Lower leg skin (tissue), 3 donors: Measurements from ENCODE around the gene JPH2.

Experiments used
- CTCF ChIP-seq, 3 donors: fragments of 450-650 bp; IDR thresholded peaks; one replicate each; pipeline ENCODE4 v1.5.1; 2016; ENCODE audit warnings: antibody characterized with exemption in 3 of 3, mild to moderate bottlenecking in 3 of 3, moderate library complexity in 2 of 3
- POLR2A ChIP-seq, 2 donors: fragments of 450-650 bp; IDR thresholded peaks; one replicate each; pipeline ENCODE4 v1.6.1; 2016 to 2017; ENCODE audit warnings: antibody characterized with exemption in 2 of 2, mild to moderate bottlenecking in 1 of 2, moderate library complexity in 1 of 2

GRCh38 chr20:44071057-44071456, 115.9 kb downstream of the JPH2 start:
- TF ChIP-seq CTCF (IDR thresholded peaks at IDR 0.05) = no peak
- TF ChIP-seq POLR2A (IDR thresholded peaks at IDR 0.05) = no peak
